ENCODE results near the gene RNF19B. TPM values are rescaled to one million over a fixed set of nuclear protein-coding genes. Genes with fewer than 3 reads are reported as not detected.
A peak's percentile ranks its signal among the peaks of the same experiment; 100 is the strongest.

RNF19B gene
- total RNA-seq, 1 experiment from 2014 or later = 15.0 TPM

DNA sequence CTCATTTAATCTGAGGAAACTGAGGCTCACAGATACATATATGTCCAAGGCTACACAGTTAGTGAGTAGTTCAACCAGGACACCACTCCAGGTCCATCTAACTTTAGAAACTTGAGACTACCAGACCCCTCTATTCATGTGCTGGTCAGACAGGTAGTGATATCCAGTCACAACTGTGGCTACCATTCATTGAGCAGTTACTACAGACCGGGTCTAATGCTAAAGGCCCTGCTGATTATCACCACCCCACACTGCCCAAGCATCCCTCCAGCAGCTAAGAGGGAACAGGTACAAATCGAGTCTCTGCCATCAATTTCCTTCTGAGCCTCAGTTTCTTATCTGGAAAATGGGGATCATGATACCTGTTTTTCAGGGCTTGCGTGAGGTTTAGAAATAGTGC lies 73.0 kb downstream of the RNF19B start:
- Histone ChIP-seq H3K27ac (ENCODE audit: insufficient read length, low read depth, low read length) (no peak overlapping the region), H4K91ac (ENCODE audit: insufficient read length, low read depth, low read length) (no peak overlapping the region), H3K9me3 (ENCODE audit: control insufficient read depth, low read depth, low read length) (no peaks in the 10 kb centered on the region), H3K4ac (ENCODE audit: low read depth, low read length) (no peak overlapping the region), H3K14ac (ENCODE audit: insufficient read depth, low read length) (no peak overlapping the region), H3K56ac (ENCODE audit: insufficient read length, low read depth, low read length) (no peak overlapping the region), H4K8ac (replicated peaks; ENCODE audit: insufficient read length, low read depth, low read length) (no peak overlapping the region), H2BK15ac (ENCODE audit: low read depth, low read length) (no peak overlapping the region), H3K4me2 (ENCODE audit: insufficient read depth, insufficient read length, low read length) (no peak overlapping the region), H2BK12ac (ENCODE audit: insufficient read length, low read depth, low read length) (no peak overlapping the region), H4K5ac (ENCODE audit: insufficient read length, low read depth, low read length) (no peak overlapping the region), H2BK20ac (ENCODE audit: low read depth, low read length, poor library complexity, severe bottlenecking) (no peak overlapping the region), H2BK120ac (ENCODE audit: low read depth, low read length, poor library complexity, severe bottlenecking) (no peak overlapping the region), H3K79me2 (ENCODE audit: insufficient read depth, low read length) (no peaks in the 10 kb centered on the region), H3K4me1 (ENCODE audit: insufficient read depth, low read length) (no peaks in the 10 kb centered on the region), H4K20me1 (ENCODE audit: control insufficient read depth, insufficient read depth, insufficient read length) (peaks cover 3% of the 10 kb centered on the region), H2AK5ac (ENCODE audit: insufficient read length, low read length) (no peak overlapping the region), H3T11ph (ENCODE audit: low read length) (no peak overlapping the region), H3K23me2 (ENCODE audit: insufficient read length, low read depth, low read length, poor library complexity, severe bottlenecking) (no peaks in the 10 kb centered on the region), H3K18ac (ENCODE audit: insufficient read length, low read depth, low read length) (no peak overlapping the region), H2AFZ (ENCODE audit: low read length) (no peak overlapping the region), H3K27me3 (ENCODE audit: insufficient read depth, low read length) (no peaks in the 10 kb centered on the region; the same call in 1 of the 2 replicates), H3K9ac (ENCODE audit: extremely low read depth, insufficient read length, low read length) (no peak overlapping the region), H2BK5ac (ENCODE audit: insufficient read length, low read length) (no peak overlapping the region), H3K23ac (ENCODE audit: insufficient read length, low read depth, low read length) (no peak overlapping the region), H3K79me1 (ENCODE audit: insufficient read depth, low read depth, low read length, poor library complexity, severe bottlenecking) (no peaks in the 10 kb centered on the region)
- peaks cover 0 to 9% (median 0%) of the 10 kb centered on the region in 3 experiments; a peak in 1 of 7 replicates for H3K36me3 Mint-ChIP-seq (ENCODE audit: insufficient read depth in 1 of 3, low read depth in 3 of 3)
- H3K4me3 Mint-ChIP-seq = peak overlapping the region in 1 of 2 experiments; percentile 88; a peak in 1 of 5 replicates
- H3K27me3 Mint-ChIP-seq (ENCODE audit: low read depth) = peaks cover 74% of the 10 kb centered on the region
- DNase-seq = no peak
- WGBS (ENCODE audit: extremely low coverage, insufficient read length, low lambda C conversion rate) = no CpG with 5 or more reads among the region's 3 CpGs
- peaks cover 5 to 8% of the 10 kb centered on the region in 2 experiments; a peak in 4 of 5 replicates for H3K9me3 Mint-ChIP-seq
- peaks cover 1 to 14% of the 10 kb centered on the region in 2 experiments; a peak in 2 of 4 replicates for H3K4me1 Mint-ChIP-seq
- H3K27ac Mint-ChIP-seq = no peak overlapping the region
- TF ChIP-seq, protein P1, sequence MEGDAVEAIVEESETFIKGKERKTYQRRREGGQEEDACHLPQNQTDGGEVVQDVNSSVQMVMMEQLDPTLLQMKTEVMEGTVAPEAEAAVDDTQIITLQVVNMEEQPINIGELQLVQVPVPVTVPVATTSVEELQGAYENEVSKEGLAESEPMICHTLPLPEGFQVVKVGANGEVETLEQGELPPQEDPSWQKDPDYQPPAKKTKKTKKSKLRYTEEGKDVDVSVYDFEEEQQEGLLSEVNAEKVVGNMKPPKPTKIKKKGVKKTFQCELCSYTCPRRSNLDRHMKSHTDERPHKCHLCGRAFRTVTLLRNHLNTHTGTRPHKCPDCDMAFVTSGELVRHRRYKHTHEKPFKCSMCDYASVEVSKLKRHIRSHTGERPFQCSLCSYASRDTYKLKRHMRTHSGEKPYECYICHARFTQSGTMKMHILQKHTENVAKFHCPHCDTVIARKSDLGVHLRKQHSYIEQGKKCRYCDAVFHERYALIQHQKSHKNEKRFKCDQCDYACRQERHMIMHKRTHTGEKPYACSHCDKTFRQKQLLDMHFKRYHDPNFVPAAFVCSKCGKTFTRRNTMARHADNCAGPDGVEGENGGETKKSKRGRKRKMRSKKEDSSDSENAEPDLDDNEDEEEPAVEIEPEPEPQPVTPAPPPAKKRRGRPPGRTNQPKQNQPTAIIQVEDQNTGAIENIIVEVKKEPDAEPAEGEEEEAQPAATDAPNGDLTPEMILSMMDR (conservative IDR thresholded peaks at IDR 0.05) = no peak

Data from H9 (cell line).